MM.1S (cell line): ENCODE measurements around the gene ANXA4.

Experiments
- CTCF ChIP-seq: fragments of 300-600 bp; sonication (generic); IDR thresholded peaks from 2 replicates; pipeline ENCODE4 v1.5.1; 2016; ENCODE audit warnings: antibody characterized with exemption, low read length, mixed read lengths
- EZH2 ChIP-seq: fragments of 300-600 bp; sonication (generic); optimal IDR thresholded peaks from 2 replicates; pipeline ENCODE3; 2017; ENCODE audit warnings: low read depth, mild to moderate bottlenecking, antibody characterized with exemption, low read length, mixed read lengths
- EZH2phosphoT487 ChIP-seq: fragments of 300-600 bp; sonication (generic); IDR thresholded peaks from 2 replicates; pipeline ENCODE4 v1.6.1; 2018; ENCODE audit warnings: antibody characterized with exemption, low read length

GRCh38 chr2:69723791-69724190 is 18.1 kb upstream of the ANXA4 start:
- no peak for TF ChIP-seq EZH2
- TF ChIP-seq CTCF = no peak
- no peak for TF ChIP-seq EZH2phosphoT487
